ENCODE data around the gene SLC38A9. TPM values are rescaled to one million over a fixed set of nuclear protein-coding genes. Genes with fewer than 3 reads are reported as not detected.
A peak's percentile ranks its signal among the peaks of the same experiment; 100 is the strongest.

Gene SLC38A9
- total RNA-seq, 4 donors from 2014 or later: 50.5 to 175 (median 86.7) TPM

- DNase-seq: peak in 1 of 2 donors; percentile 34
- Histone ChIP-seq H3K27ac (peak overlapping the region; percentile 89 to 93), H3K9me3 (no peaks in the 10 kb centered on the region), H3K27me3 (no peaks in the 10 kb centered on the region), H3K4me1 (peaks cover 5 to 24% of the 10 kb centered on the region in 2 donors), H3K36me3 (no peaks in the 10 kb centered on the region), H3K4me3 (no peak overlapping the region)
- intact Hi-C loops (cut with DNase I; ENCODE audit: low total_unique reads): loop anchor here (10.0 kb wide), 1 partner anchor 69 kb away; the partner anchor contains the start of gene PLPP1
- TF ChIP-seq, protein P1, sequence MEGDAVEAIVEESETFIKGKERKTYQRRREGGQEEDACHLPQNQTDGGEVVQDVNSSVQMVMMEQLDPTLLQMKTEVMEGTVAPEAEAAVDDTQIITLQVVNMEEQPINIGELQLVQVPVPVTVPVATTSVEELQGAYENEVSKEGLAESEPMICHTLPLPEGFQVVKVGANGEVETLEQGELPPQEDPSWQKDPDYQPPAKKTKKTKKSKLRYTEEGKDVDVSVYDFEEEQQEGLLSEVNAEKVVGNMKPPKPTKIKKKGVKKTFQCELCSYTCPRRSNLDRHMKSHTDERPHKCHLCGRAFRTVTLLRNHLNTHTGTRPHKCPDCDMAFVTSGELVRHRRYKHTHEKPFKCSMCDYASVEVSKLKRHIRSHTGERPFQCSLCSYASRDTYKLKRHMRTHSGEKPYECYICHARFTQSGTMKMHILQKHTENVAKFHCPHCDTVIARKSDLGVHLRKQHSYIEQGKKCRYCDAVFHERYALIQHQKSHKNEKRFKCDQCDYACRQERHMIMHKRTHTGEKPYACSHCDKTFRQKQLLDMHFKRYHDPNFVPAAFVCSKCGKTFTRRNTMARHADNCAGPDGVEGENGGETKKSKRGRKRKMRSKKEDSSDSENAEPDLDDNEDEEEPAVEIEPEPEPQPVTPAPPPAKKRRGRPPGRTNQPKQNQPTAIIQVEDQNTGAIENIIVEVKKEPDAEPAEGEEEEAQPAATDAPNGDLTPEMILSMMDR (IDR thresholded peaks at IDR 0.05): peak in 1 of 4 experiments; percentile 4
- TF ChIP-seq POLR2A (IDR thresholded peaks at IDR 0.05): no peak
Measured at GRCh38 chr5:55603922-55604321, 108.2 kb downstream of the SLC38A9 start.

DNA sequence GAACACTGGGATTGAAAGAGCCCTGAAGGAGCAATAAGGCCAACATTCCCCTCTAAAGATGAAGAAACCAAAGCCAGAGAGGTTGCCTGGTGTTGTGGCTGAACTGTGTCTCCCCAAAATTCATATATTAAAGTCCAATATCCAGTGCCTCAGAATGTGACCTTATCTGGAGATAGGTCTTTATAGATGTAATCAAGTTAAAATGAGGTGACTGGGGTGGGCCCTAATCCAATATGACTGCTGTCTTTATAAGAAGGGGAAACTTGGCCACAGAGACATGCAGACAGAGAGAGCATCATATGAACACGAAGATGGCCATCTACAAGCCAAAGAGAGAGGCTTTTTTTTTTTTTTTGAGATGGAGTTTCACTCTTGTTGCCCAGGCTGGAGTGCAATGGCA, 110.5 kb downstream of the SLC38A9 start:
- Histone ChIP-seq H3K27me3 (no peaks in the 10 kb centered on the region), H3K36me3 (no peaks in the 10 kb centered on the region), H3K27ac (peak overlapping the region; percentile 89 to 93), H3K4me3 (no peak overlapping the region), H3K9me3 (no peaks in the 10 kb centered on the region), H3K4me1 (peaks cover 5 to 36% of the 10 kb centered on the region in 2 donors)
- TF ChIP-seq POLR2A (IDR thresholded peaks at IDR 0.05): no peak
- TF ChIP-seq, protein P1 (IDR thresholded peaks at IDR 0.05): no peak
- intact Hi-C loops (cut with DNase I; ENCODE audit: low total_unique reads): loop anchor here (10.0 kb wide), 1 partner anchor 67 kb away; the partner anchor contains the start of gene PLPP1
- DNase-seq: peak in 1 of 2 donors; percentile 28

DNA sequence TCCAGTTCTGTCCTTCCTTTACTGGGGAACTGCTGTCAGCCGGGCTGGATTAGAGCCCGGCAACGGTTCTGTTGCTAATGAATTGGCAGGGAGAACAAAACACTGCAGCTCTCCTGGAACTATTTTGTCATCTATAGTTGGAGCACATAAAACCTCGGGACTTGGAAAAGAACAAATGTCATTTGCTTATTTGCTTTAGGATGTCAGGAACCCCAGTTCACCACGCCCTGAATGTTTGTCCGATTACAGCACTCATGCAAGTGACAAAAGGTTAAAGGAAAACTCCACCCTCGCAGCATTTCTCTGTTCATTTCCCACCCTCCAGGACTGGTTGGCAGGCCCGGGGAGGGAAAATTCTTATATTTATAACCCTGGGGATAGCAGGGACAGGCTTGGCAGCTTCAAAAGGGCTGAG, 110.9 kb downstream of the SLC38A9 start:
- peaks cover 5 to 36% of the 10 kb centered on the region in 2 donors for H3K4me1 ChIP-seq
- peak; percentile 83 to 90 for DNase-seq
- no peaks in the 10 kb centered on the region for H3K27me3 ChIP-seq
- no peaks in the 10 kb centered on the region for H3K36me3 ChIP-seq
- H3K9me3 ChIP-seq: no peaks in the 10 kb centered on the region
- TF ChIP-seq, protein P1 (IDR thresholded peaks at IDR 0.05): no peak
- TF ChIP-seq POLR2A (IDR thresholded peaks at IDR 0.05): peak in 1 of 2 donors; percentile 12
- intact Hi-C loops (cut with DNase I; ENCODE audit: low total_unique reads): loop anchor here (10.0 kb wide), 1 partner anchor 66 kb away; the partner anchor contains the start of gene PLPP1
- H3K4me3 ChIP-seq: no peak overlapping the region
- H3K27ac ChIP-seq: peak overlapping the region; percentile 89 to 93

DNA sequence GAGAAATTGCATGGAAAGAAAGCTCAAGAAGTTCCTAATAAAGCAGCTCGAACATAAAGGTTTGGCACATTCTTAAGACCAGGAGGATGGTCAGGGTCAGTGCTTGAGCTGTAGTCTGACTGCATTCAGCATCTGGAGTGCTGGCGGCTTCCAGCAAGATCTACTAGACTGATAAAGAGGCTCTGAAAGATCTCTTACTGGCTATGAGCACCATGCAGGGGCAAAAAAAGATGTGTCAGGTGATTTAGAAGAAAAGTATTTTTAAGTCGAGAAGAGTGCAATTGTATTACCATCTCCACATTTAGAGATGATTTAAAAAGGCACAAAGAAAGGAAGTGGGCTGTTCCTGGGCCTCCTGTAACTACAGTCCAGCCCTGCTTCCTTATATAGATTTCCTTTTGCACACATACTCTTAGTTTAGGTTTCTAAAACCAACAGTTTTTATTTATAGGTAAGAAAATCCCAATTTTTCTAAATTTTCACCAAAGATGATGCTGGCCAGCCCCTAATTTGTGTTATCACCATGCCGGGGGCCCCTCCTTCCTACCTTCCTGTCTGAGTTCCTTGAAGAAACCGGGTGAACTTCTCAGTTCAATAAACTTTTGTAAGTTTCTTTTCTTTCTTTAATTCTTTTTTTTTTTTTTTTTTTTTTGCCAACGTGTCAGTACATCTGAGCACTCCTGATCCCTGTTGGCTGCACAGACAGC, 111.5 kb downstream of the SLC38A9 start:
- H3K4me1 ChIP-seq: peaks cover 5 to 36% of the 10 kb centered on the region in 2 donors
- no peak overlapping the region for H3K4me3 ChIP-seq
- H3K36me3 ChIP-seq: no peaks in the 10 kb centered on the region
- peak in 1 of 2 donors; percentile 57 for DNase-seq
- TF ChIP-seq, protein P1 (IDR thresholded peaks at IDR 0.05): no peak
- no peak for TF ChIP-seq POLR2A (IDR thresholded peaks at IDR 0.05)
- H3K27ac ChIP-seq: peak overlapping the region; percentile 89 to 93
- H3K27me3 ChIP-seq: no peaks in the 10 kb centered on the region
- no peaks in the 10 kb centered on the region for H3K9me3 ChIP-seq
- intact Hi-C loops (cut with DNase I; ENCODE audit: low total_unique reads): loop anchor here (10.0 kb wide), 1 partner anchor 66 kb away; the partner anchor contains the start of gene PLPP1

GRCh38 chr5:55600086-55600485, 112.0 kb downstream of the SLC38A9 start:
- intact Hi-C loops (cut with DNase I; ENCODE audit: low total_unique reads): loop anchor here (10.0 kb wide), 1 partner anchor 65 kb away; the partner anchor contains the start of gene PLPP1
- Histone ChIP-seq H3K4me3 (no peak overlapping the region), H3K27ac (peak overlapping the region; percentile 89 to 93), H3K27me3 (no peaks in the 10 kb centered on the region), H3K9me3 (no peaks in the 10 kb centered on the region), H3K36me3 (no peaks in the 10 kb centered on the region), H3K4me1 (peaks cover 5 to 36% of the 10 kb centered on the region in 2 donors)
- no peak for DNase-seq
- no peak for TF ChIP-seq POLR2A (IDR thresholded peaks at IDR 0.05)
- TF ChIP-seq, protein P1 (IDR thresholded peaks at IDR 0.05): no peak

All from uterus (tissue), 4 donors.